ENCODE data around the gene MDM4.
"Not testable (repeated sequence)": the region's sequence is repeated elsewhere in the genome, so short reads cannot be mapped to it uniquely, and the experiment has no call there.

The MDM4 gene, protein sequence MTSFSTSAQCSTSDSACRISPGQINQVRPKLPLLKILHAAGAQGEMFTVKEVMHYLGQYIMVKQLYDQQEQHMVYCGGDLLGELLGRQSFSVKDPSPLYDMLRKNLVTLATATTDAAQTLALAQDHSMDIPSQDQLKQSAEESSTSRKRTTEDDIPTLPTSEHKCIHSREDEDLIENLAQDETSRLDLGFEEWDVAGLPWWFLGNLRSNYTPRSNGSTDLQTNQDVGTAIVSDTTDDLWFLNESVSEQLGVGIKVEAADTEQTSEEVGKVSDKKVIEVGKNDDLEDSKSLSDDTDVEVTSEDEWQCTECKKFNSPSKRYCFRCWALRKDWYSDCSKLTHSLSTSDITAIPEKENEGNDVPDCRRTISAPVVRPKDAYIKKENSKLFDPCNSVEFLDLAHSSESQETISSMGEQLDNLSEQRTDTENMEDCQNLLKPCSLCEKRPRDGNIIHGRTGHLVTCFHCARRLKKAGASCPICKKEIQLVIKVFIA

DNA sequence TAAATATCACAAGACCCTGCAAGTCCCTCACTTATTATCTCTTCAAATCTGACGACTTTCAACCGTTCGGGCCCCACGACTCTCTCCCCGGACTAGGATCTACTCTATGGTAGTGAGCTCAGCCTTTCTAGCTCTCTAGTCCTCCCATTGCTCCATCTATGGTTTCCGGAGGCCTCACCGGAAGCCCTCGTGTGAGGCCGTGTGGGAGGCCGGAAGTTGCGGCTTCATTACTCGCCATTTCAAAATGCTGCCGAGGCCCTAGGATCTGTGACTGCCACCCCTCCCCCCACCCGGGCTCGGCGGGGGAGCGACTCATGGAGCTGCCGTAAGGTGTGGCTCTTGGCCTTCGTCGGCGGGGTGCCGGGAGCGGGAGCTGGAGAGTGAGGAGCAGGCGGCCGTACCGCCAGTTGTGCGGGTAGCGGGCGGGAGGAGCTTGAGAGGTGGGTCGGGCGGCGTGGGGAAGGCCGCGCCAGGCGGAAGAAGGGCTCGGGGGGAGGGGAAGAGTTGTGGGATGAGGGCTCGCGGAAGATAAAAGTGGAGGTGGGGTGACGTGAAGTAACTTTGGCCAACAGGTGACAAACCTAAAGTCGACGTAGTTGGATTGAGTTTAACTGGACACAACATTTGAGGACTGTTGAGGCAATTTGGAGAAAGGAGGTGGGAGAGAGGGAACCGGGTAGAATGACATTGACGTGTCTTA lies at the start of gene MDM4:
MDM4 (plus strand) TSS at position 227 of the 700 bp plus-strand sequence. CDS start 9,113 bp downstream, outside the sequence.
- DNase-seq: peak; percentile 96

DNA sequence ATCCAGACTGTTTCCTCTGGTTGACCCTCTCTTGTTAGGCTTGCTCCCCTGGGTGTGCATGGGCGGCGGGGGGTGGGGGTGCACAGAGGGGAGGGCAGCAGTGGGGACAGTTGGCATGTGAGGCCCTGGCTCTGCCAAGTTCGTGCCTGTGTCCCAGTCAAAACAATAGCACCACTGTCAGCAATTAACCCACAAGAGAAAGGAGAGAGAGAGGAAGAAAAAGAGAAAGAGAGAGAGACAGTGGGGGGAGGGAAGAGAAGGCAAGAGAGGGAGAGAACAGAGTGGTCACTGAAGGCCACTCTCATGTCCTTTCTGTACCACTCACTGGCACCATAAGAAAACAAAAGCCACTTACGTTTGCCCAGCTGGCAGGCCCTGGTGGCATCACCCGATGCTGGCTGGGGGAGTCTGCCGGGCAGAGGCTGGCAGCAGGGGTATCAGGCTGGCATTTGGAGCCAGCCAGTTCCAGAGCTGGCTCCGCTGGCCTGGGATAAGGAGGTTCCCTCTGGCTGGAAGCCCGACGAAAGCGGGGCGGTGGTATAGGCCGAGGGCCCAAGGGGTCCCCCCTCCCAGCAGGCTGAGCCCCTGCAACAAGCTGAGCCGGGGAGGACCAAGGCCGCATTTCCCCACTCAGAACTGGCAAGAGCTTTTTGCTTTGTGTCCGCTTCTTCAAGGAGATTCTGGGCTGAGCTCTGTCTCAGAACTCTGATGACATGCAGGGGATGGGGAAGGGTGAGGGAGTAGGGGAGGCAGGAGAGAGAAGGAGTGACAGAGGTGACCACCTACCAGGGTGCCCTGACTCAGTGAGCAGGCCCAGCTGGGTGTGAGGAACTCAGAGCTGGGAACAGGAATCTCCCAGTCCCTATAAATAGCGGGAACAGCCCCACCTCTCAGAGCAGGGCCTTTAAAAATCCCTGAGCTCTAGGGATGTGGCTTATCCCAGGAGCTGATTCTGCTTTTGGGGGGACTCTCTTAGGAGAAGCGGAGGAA lies 49.5 kb upstream of the MDM4 start:
- DNase-seq: no peak

DNA sequence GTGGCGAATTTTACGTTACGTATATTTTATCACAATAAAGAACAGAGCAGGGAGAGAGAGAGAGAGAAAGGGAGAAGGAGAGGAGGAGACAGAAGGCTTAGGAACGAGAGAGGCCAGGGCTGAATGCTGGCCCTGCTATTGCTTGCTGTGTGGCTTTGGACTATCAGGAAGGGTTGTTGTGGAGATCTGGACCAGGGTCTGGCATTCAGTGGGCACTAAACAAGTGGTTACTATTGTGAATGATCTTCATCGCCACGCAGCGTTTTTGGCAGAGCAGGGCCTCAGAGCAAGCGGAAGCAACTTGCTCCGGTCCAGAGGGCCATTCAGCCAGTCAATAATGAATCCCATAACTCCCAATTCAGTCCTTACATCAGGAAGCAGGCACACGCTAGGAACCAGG lies 48.0 kb upstream of the MDM4 start:
- DNase-seq: no peak

DNA sequence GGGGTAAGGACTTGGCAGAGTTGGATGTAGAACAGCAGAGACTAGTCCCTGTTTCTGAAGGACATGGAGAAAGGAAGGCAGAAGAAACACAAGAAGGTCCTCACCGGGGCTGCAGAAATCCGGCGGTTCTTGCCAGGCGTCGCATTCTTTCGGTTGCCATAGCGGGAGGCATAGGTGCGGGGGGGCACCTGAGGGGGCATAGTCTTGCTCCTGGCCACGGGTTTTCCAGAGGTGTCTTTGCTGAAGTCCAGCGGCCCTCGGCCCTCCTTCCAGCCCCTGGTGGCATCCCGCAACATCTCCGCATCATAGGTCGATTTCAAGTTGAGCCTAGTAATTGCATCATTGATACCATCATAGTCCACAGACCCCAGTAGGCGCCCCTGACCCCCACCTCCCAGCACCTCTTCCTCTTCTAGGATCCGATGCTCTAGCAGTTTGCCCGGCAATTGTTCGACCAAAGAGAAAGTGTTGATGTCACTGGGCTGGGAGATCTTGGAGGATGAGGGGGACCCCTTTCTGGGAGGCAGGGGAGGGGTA lies 47.4 kb upstream of the MDM4 start:
- no peak for DNase-seq

DNA sequence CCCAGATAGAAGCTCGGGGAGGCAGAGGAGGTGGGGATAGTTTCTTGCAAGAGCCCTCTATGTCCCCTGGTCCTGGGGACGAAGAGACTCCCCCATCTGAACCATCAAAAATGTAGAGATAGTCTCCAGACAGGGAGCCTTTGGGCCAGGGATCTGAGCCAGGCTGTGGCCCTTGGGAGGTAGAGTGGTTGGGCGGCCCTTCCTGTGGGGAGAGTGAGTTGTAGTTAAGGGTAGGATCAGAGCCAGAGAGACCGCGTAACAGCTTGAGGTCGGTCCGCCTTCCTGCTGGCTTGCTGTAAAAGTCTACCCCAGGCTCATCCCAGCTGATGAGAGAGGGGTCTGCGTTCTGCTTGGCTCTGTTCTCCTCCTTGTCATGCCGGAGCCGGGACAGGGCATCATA lies 46.9 kb upstream of the MDM4 start:
- no peak for DNase-seq

DNA sequence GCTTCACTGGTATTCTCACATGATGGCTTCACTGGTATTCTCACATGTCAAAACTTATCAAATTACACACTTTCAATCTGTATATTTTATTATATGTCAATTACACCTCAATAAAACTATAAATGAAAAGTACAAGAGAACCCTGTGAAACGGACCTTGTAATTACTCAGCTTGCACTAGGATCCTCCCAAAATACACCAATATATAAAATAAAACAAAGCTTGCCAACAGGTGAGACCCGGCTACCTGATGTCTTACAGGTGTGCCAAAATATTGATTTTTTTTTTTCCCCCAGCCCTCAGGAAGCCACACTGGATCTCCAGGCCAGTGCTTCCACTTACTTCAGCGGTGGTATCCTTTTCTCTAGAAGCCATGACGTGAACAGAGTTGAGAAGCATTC lies 44.5 kb upstream of the MDM4 start:
- DNase-seq: no peak

DNA sequence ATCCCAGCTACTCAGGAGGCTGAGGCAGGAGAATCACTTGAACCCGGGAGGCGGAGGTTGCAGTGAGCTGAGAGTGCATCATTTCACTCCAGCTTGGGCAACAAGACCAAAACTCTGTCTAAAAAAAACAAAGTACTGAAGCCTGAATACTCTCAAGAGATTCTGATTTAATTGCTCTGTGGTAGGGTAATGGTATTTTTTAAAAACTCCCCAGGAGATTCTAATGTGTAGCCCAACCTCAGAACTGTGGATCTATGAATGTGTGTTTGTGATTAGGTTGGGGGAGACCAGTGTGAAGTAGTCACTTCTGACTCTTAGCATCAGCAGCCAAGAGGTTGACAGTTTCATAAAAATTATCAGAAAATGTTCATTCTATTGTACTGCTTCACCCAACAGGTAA lies 43.5 kb upstream of the MDM4 start:
- DNase-seq: no peak

DNA sequence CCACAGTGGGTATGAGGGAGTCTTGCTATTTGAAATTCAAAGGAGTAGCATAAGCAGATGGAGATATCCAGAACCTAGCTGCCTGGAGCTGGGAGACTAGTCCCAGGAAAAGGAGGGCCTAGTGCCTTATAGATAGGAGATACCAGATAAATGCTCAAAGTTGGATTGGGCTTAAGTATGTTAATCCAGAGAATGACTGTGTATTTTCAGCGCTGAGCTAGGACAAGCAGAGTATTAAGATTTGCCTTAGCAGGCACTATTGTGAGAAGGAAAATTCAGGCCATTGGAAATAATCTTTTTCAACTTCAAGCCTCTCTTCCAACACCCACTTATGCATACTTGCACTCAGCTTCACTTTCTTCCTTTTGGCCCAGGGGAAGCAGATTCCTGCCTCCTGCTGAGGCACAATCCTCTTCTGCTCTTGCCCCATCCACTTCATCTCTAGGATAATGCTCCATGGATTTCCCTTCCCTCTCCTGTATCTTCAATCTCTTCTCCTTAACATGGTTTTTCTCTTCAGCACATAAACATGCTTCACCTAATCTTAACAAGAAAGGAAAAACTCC lies 42.7 kb upstream of the MDM4 start:
- DNase-seq: no peak

DNA sequence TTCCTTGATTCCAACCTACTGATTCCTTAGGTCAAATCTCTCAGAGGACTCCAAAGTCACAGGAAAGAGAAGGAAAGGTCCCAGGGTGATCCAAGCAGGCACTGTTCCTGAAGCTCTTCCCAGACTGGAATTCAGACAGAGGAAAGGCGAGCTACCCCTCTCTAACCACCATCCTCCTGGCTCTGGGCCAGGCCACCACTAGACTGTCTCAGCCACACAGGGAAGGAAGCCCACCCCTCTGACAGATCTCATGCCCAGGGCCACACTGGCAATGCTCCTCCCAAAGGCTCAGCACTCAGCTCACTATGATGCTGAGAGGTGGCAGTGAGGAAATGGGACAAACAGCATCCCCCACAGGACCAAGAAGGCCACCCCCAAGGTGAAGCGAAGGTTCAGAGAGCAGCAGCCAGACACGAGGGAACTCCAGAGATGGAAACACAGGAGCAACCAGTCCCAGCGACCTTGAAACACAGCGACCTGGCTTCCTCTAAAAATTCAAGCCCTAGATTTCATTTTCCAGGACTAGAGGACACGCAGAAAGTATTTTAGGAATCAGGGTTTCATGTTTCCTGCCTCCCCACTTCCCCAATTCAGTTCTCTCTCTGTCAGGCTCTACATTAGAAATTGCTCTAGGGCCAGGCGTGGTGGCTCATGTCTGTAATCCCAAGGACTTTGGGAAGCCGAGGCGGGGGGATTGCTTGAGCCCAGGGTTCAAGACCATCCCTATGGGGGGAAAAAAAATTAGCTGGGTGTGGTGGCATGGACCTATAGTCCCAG lies 40.4 kb upstream of the MDM4 start:
- no peak for DNase-seq

DNA sequence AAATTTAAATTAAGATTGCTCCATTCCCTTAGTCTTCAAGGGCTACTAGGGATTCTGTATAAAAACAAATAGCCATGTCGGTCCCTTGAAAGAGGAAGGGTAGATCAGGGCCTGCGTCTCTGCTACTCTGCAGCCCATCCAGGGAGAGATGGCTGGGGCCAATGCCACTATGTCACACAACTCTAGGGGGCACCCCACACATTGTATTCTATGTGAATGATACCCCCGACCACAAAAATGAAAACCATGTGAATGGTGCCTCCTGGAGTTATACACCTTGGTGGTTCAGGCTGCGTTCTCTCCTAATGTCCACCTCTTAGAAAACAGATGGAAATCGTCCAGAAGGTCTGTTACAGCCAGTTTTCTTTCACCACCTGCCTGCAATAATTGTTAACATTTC lies 39.6 kb upstream of the MDM4 start:
- no peak for DNase-seq

DNA sequence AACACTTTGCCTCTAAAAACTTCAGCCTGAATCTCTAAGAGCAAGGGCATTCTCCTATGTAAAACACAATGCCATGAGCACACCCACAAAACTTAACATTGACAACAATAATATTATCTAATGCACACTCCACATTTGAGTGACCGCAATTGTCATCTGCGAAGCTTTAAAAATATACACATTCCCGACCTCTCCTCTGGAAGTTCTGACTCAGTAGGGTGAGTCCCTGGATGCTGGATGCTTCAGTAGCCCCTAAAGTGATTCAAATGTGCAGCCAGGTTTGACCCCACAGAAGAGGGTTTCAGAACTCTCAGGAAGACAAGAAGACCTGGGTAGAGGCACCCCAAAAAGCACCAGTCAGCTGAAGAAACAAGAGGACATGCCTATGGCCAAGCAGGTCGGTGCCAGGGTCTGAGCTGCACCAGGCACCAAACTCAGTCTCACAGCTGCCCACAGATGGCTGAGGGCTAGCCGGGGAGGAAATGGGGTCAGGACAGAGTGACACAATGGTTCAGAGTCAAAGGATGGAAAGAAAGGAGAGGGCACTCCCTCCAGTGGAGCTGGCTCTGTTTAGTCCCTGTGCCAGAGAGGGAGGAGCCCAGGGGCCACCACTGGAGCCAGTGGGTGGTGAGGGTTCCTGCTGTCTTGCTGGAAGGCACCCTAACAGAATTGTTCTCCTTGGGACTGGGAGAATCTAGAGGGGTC lies 39.0 kb upstream of the MDM4 start:
- no peak for DNase-seq

DNA sequence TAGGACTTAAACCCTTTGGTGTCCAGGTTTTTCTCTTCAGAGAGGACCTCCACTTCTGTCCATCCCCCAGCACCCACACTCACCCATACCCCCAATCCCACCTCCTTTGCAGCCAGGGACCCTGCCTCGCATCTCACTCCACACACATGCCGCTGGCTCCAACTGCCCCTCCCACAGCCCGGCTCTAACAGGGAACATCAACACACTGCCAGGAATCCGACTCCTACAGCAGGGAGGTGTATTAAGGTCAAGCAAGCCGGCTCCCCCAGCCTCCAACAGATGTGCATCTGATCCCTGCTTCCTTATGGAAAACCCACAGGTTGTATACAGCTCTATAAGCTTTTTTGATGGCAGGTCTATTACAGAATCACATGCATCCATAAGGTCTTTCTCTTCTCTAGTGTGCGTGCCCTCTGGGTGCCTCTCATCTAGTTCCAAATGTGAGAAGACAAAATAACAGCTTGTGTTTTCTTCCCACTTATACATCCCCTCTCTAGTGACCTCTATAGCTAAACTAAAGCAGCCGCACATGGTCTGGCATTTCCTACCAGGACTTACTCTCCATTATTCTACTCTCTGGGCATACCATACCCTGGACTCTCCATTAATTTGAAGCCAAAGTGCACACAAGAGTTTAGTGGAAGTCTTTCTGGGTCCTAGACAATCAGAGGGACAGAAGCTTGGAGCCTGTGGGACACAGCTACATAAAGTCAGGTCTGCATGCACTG lies 37.9 kb upstream of the MDM4 start:
- no peak for DNase-seq

DNA sequence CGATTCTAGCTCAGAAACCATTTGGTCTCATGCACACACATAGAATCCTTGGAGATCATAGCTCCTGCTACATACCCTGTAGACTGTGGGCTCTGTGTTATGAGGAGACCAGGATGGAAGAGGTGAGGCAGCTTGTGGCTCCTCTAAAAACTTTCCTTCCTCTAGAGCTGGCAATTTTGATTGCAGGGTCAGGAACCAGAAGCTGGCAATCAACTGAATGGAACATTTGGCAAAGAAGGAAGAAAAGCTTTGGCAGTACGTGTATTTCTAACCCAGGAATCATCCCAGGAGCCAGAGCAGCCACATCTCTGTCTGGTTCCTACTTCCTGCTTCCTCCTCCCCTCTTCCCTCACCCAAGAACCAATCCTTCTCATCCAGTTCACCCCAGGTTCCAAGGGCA lies 37.3 kb upstream of the MDM4 start:
- DNase-seq: no peak

DNA sequence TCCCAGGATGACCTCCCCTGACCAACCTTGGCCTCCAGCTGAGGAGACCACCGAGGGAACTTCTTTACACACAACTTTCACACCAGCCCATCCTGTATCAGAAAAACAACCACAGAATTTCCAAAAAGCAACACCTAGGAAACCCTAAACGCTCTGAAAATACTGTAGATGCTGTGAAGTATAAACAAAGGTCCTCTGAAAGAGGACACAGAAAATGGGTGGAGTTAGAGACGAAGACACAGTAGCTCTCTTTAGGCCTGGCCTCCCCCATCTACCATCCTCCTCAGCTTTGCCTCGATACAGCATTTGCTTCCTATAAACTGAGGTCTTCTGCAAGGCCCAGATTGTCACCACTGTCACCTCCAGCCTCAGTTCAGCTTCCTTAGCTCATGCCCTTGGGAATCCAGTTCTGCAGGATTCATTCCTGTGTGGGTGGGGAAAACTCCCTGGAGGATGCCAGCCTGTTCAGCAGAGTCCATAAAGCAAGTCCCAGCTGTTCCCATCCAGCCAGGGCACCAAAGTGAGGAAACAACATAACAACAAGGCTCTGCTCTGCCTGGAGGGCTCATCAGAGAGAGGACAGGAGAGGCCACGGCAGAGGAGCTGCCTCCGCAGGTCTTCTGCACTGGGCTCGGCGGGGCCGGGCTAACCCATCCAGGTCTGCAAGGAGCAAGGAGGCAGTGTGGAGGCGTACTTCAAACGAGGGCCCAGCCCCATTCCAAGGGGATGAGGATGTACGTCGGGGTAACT lies 36.6 kb upstream of the MDM4 start:
- no peak for DNase-seq

DNA sequence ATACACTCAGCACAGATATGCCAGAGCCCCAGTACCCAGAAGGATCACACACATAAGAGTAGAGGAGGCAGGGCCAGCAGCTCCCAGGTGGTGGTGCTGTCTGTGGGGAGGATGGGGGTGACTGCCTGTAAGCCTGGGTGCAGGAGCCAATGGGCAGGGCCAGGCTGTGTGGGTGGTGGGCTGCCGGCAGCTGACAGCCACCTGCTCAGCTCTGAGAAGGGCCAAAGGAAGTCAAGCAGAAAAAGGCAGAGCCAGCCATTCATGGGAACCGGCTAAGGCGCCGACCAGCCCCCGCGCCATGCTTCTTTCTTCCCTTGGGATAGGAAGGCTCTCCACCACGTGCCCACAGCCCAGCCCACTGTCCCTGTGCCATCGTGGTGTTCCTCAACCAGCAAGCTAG lies 35.7 kb upstream of the MDM4 start:
- no peak for DNase-seq

DNA sequence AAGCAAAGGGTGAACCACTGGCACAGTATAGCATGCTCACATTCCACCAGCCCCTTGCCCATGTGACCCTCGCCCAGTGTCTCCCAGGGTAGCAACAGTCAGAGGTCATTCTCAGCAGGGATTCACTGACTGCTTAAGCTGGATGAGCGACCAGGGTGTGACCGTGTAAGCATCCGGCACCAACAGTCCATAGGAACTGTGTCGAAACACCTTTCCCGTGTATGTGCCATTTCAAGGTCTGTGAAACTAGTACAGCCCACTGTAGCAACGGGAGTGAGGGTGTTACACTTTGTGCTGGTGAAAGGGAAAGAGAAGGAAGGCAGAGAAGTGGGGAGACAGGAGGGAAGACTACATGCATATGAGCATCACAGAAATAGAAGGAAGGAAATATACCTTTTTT lies 32.4 kb upstream of the MDM4 start:
- no peak for DNase-seq

DNA sequence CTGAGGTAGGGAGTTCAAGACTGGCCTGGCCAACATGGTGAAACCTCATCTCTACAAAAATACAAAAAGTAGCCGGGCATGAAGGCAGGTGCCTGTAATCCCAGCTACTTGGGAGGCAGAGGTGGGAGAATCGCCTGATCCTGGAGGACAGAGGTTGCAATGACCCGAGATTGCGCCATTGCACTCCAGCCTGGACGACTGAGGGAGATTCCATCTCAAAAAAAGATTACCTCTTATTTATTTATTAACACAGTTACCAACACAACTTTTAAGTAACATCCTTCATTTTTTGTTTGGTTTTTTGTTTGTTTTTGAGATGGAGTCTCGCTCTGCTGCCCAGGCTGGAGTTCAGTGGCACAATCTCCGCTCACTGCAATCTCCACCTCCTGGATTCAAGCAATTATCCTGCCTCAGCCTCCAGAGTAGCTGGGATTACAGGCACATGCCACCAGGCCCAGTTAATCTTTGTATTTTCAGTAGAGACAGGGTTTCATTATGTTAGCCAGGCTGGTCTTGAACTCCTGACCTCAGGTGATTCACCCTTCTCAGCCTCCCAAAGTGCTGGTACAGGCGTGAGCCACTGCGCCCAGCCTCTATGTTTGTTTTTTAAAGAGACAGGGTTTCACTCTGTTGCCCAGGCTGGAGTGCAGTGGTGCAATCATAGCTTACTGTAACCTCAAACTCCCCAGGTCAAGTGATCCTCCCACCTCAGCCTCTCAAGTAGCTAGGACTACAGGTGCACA lies 29.5 kb upstream of the MDM4 start:
- DNase-seq: not testable (repeated sequence)

DNA sequence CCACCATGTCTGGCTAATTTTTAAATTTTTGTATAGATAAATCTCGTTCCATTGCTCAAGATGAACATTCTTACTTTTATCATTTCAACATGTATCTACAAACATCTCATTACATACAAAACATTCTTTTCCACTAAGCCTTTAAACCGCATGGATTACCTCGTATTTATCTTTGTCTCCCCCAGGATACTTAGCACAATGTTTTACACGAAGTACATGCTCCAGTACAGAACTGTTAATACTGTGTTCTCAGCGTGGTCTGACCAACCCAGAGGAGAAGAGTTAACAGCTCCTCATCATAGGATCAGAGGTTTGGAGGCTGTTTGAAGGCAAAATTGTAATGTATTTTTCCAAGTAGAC lies 29.0 kb upstream of the MDM4 start:
- no peak for DNase-seq

DNA sequence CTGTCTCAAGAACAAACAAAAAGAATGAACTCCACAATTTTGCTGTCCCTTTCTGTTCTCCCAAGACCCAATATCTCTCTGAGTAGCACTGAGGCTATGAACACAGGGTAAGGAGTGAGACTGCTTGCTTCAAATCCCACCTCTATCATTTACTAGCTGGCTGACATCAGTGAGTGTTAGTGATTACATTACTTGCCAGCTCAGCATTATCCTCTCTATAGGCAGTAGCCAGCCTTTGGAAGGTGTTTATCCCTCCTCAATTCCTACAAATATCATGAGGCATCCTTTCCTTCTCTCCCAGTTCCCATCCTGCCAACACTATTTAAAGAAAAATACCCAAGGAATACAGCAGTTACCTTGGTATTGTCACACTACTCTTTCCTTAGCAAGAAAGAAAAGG lies 24.6 kb upstream of the MDM4 start:
- DNase-seq: no peak

Data from KG1 (cell line).